ENCODE results near the gene TGM5. TPM values are rescaled to one million over a fixed set of nuclear protein-coding genes. Genes with fewer than 3 reads are reported as not detected.

Gene TGM5
- total RNA-seq, 1 experiment from 2014 or later, result 0.39 TPM

DNA sequence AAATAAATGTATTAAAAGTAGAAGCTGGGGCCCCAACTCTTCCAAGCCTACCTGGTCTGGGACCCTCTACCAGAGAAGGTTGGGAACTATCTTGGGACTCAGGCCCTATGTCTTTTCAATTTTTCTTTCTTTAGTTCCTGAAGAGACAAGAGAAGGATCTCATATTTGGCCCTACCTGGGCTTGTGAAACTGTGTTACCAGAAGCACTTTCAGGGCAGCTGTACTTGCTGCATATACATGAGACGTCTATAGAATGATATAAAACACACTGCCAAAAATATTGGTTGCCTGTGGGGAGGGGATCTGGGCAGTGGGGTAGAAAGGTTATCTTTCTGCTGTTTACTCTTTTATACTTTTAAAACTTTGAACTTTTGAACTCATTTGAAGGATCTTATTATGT lies 45.3 kb downstream of the TGM5 start:
- Histone ChIP-seq H3K4me1 (replicated peaks; ENCODE audit: insufficient read depth) (no peaks in the 10 kb centered on the region), H3F3A (ENCODE audit: insufficient read depth, low read depth) (0 out of 2 replicates have a peak, but pooled peaks cover 3% of the 10 kb centered on the region), H2AFZ (no peak overlapping the region), H3K27ac (no peak overlapping the region), H3K4me3 (no peak overlapping the region), H3K36me3 (ENCODE audit: low read depth) (no peaks in the 10 kb centered on the region), H3K4me2 (no peak overlapping the region), H3K9me2 (ENCODE audit: insufficient read depth) (no peaks in the 10 kb centered on the region), H3K79me2 (ENCODE audit: low read depth) (no peaks in the 10 kb centered on the region), H4K20me1 (ENCODE audit: insufficient read depth) (no peaks in the 10 kb centered on the region), H3K9me3 (ENCODE audit: insufficient read depth, low read depth) (no peaks in the 10 kb centered on the region), H3K27me3 (ENCODE audit: insufficient read depth, low read depth) (no peaks in the 10 kb centered on the region)
- CTCF ChIA-PET, result no interaction called here
- intact Hi-C loops (cut with micrococcal nuclease; ENCODE audit: unreplicated experiment), result no loop called here
- no TSS peak for BruUV-seq (replicated peaks)
- POLR2A ChIA-PET (ENCODE audit: unreplicated experiment), result no interaction called here
- DNase-seq, result no peak
- TF ChIP-seq EZH2 (IDR thresholded peaks at IDR 0.05; ENCODE audit: low read depth), result no peak
- TF ChIP-seq, protein P1, sequence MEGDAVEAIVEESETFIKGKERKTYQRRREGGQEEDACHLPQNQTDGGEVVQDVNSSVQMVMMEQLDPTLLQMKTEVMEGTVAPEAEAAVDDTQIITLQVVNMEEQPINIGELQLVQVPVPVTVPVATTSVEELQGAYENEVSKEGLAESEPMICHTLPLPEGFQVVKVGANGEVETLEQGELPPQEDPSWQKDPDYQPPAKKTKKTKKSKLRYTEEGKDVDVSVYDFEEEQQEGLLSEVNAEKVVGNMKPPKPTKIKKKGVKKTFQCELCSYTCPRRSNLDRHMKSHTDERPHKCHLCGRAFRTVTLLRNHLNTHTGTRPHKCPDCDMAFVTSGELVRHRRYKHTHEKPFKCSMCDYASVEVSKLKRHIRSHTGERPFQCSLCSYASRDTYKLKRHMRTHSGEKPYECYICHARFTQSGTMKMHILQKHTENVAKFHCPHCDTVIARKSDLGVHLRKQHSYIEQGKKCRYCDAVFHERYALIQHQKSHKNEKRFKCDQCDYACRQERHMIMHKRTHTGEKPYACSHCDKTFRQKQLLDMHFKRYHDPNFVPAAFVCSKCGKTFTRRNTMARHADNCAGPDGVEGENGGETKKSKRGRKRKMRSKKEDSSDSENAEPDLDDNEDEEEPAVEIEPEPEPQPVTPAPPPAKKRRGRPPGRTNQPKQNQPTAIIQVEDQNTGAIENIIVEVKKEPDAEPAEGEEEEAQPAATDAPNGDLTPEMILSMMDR (conservative IDR thresholded peaks at IDR 0.05), result no peak

DNA sequence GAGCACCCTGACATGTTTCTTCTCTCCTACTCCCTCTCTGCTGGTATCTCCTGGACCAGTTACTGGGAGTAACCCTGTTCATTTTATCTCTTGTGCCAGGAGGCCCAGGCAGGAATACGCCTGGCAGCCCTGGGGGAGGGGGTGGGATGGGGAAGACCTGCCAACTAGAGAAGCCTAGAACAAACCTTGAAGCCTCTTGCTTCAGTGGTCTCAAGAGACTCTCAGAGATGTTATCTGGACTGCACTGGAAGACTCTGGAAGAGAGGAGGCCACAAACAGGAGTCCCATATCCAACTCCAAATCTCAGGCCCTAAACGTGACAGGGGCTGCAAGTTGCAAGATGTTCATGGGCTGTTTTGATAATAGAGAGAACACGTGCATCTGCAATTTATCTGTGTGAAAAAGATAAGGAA lies 45.7 kb downstream of the TGM5 start, which contains the start of gene EPB42:
TSS of gene EPB42 (minus strand) at position 28 of the 413 bp plus-strand sequence. CDS start 193 bp downstream, outside the sequence.
- DNase-seq, result no peak
- POLR2A ChIA-PET (ENCODE audit: unreplicated experiment), result no interaction called here
- 0 out of 2 replicates have a peak, but pooled peaks cover 3% of the 10 kb centered on the region for H3F3A ChIP-seq (ENCODE audit: insufficient read depth, low read depth)
- no peaks in the 10 kb centered on the region for H3K4me1 ChIP-seq (replicated peaks; ENCODE audit: insufficient read depth)
- H3K27me3 ChIP-seq (ENCODE audit: insufficient read depth, low read depth), result no peaks in the 10 kb centered on the region
- no peaks in the 10 kb centered on the region for H3K36me3 ChIP-seq (ENCODE audit: low read depth)
- no peak within 1 kb of the TSS for H3K4me2 ChIP-seq
- CTCF ChIA-PET, result no interaction called here
- H3K9me3 ChIP-seq (ENCODE audit: insufficient read depth, low read depth), result no peaks in the 10 kb centered on the region
- TF ChIP-seq, protein P1 (conservative IDR thresholded peaks at IDR 0.05), result no peak
- TF ChIP-seq EZH2 (IDR thresholded peaks at IDR 0.05; ENCODE audit: low read depth), result no peak
- no peaks in the 10 kb centered on the region for H3K9me2 ChIP-seq (ENCODE audit: insufficient read depth)
- H2AFZ ChIP-seq, result no peak within 1 kb of the TSS
- BruUV-seq (replicated peaks), result no TSS peak
- H3K79me2 ChIP-seq (ENCODE audit: low read depth), result no peaks in the 10 kb centered on the region
- H3K27ac ChIP-seq, result no peak within 1 kb of the TSS
- no peaks in the 10 kb centered on the region for H4K20me1 ChIP-seq (ENCODE audit: insufficient read depth)
- H3K4me3 ChIP-seq, result no peak within 1 kb of the TSS
- intact Hi-C loops (cut with micrococcal nuclease; ENCODE audit: unreplicated experiment), result no loop called here

DNA sequence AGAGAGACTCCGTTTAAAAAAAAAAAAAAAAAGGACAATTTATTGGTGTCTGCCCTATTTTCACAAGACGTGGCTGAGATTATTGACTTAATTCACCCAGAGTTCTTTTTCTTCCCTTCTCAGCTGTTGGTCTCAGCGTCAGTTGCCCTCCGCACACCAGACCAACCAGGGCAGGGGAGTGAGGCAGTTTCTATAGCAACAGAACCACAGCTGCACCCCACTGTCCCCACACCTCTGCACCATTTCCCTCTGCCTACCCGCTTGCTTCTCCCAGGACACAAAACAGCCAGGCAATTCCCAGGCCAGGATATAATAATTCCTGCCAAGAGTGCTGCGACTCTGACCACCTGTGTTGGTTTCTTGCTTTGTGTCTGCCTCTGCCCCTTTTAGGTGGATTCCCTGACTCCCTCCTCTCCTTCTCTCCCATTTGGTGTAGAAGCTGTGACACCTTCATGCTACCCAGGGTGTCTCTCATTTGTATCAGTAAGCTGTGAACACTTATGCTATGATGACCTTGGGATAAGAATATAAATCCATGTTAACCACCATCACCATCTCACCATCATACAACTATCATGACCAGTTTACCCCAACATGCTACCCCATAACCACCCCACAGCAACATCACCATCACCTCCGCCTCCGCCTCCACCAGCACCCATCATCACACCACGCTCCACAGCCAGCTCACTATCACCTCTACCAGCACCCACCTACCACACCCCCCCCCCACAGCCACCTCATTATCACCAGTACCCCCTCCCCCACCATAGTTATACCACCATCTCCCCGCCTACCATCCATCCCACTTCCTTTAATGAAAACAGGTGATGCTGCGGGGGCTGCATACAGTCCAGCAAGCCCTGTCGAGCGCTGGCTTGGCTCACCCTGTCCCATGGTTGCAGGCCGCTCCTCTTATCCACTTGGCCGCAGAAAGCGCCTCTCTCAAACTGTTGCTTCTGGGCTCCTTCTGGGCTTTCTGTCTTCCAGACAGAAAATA lies 46.5 kb downstream of the TGM5 start:
- no peaks in the 10 kb centered on the region for H3K36me3 ChIP-seq (ENCODE audit: low read depth)
- no peak overlapping the region for H2AFZ ChIP-seq
- intact Hi-C loops (cut with micrococcal nuclease; ENCODE audit: unreplicated experiment), result no loop called here
- DNase-seq, result no peak
- H3K79me2 ChIP-seq (ENCODE audit: low read depth), result no peaks in the 10 kb centered on the region
- no peak overlapping the region for H3K4me2 ChIP-seq
- H3F3A ChIP-seq (ENCODE audit: insufficient read depth, low read depth), result 0 out of 2 replicates have a peak, but pooled peaks cover 3% of the 10 kb centered on the region
- no peaks in the 10 kb centered on the region for H3K9me2 ChIP-seq (ENCODE audit: insufficient read depth)
- ChIA-PET POLR2A (ENCODE audit: unreplicated experiment) (no interaction called here), CTCF (interaction anchor here (0.6 kb wide), 1 partner anchor 113 kb away, joined by 4 read pairs; no protein-coding TSS in a partner anchor)
- H3K4me3 ChIP-seq, result no peak overlapping the region
- no peaks in the 10 kb centered on the region for H3K4me1 ChIP-seq (replicated peaks; ENCODE audit: insufficient read depth)
- no TSS peak for BruUV-seq (replicated peaks)
- no peaks in the 10 kb centered on the region for H4K20me1 ChIP-seq (ENCODE audit: insufficient read depth)
- no peak overlapping the region for H3K27ac ChIP-seq
- no peaks in the 10 kb centered on the region for H3K27me3 ChIP-seq (ENCODE audit: insufficient read depth, low read depth)
- TF ChIP-seq, protein P1 (conservative IDR thresholded peaks at IDR 0.05), result no peak
- TF ChIP-seq EZH2 (IDR thresholded peaks at IDR 0.05; ENCODE audit: low read depth), result no peak
- no peaks in the 10 kb centered on the region for H3K9me3 ChIP-seq (ENCODE audit: insufficient read depth, low read depth)

Data from PC-9 (cell line).